Neural progenitor cell (in vitro differentiated cells): ENCODE data around the gene CRY2. TPM values are rescaled to one million over a fixed set of nuclear protein-coding genes. Genes with fewer than 3 reads are reported as not detected.

Experiments used
- DNase-seq: peaks from one replicate; pipeline ENCODE4 v3.0.0-alpha.2; 2016; ENCODE audit warnings: low spot score
- H2AFZ ChIP-seq: fragments of 200-600 bp; sonication (generic); replicated peaks from 2 replicates; pipeline ENCODE4 v1.6.1; 2016; ENCODE audit warnings: antibody characterized with exemption
- H3F3A ChIP-seq: fragments of 200-600 bp; sonication (generic); 2 replicates; pipeline ENCODE4 v1.6.1; 2016; ENCODE audit warnings: antibody characterized with exemption, low read depth
- H3K27ac ChIP-seq: fragments of 200-600 bp; sonication (generic); 2 replicates; pipeline ENCODE4 v1.5.1; 2016; ENCODE audit warnings: mild to moderate bottlenecking
- H3K27me3 ChIP-seq: fragments of 200-600 bp; sonication (generic); 2 replicates; pipeline ENCODE4 v1.6.1; 2016; ENCODE audit warnings: mild to moderate bottlenecking, moderate library complexity
- H3K36me3 ChIP-seq: fragments of 200-600 bp; sonication (generic); 2 replicates; pipeline ENCODE4 v1.5.1; 2016
- H3K4me1 ChIP-seq: fragments of 200-600 bp; sonication (generic); 2 replicates; pipeline ENCODE4 v1.6.1; 2016; ENCODE audit warnings: mixed run types
- H3K4me2 ChIP-seq: fragments of 200-600 bp; sonication (generic); 2 replicates; pipeline ENCODE4 v1.6.1; 2016
- H3K4me3 ChIP-seq: fragments of 200-600 bp; sonication (generic); 2 replicates; pipeline ENCODE4 v1.5.1; 2016
- H3K79me2 ChIP-seq: fragments of 200-600 bp; sonication (generic); 2 replicates; pipeline ENCODE4 v1.6.1; 2016; ENCODE audit warnings: low read depth
- H3K9ac ChIP-seq: fragments of 200-600 bp; sonication (generic); 2 replicates; pipeline ENCODE4 v1.6.1; 2016
- H3K9me3 ChIP-seq: fragments of 200-600 bp; sonication (generic); 2 replicates; pipeline ENCODE4 v1.5.1; 2016; ENCODE audit warnings: low read depth
- H4K20me1 ChIP-seq: fragments of 200-600 bp; sonication (generic); 2 replicates; pipeline ENCODE4 v1.6.1; 2016; ENCODE audit warnings: low read depth
- H3K27ac Mint-ChIP-seq: 3 replicates; pipeline ENCODE4 v1.8.0; 2021; ENCODE audit warnings: mixed read lengths
- H3K27me3 Mint-ChIP-seq: 2 replicates; pipeline ENCODE4 v1.8.0; 2022; ENCODE audit warnings: low read depth, mild to moderate bottlenecking, inconsistent platforms, moderate library complexity, mixed read lengths; ENCODE audit not compliant: insufficient read depth
- H3K36me3 Mint-ChIP-seq: 3 replicates; pipeline ENCODE4 v1.8.0; 2021; ENCODE audit warnings: mixed read lengths
- H3K4me1 Mint-ChIP-seq: 3 replicates; pipeline ENCODE4 v1.8.0; 2021; ENCODE audit warnings: mixed read lengths
- H3K4me3 Mint-ChIP-seq: 3 replicates; pipeline ENCODE4 v1.8.0; 2021; ENCODE audit warnings: mild to moderate bottlenecking, moderate library complexity, mixed read lengths
- H3K9me3 Mint-ChIP-seq: 3 replicates; pipeline ENCODE4 v1.8.0; 2020; ENCODE audit warnings: mixed read lengths
- EZH2 ChIP-seq: fragments of 200-600 bp; sonication (generic); IDR thresholded peaks from 2 replicates; pipeline ENCODE4 v1.6.1; 2017; ENCODE audit warnings: antibody characterized with exemption, mild to moderate bottlenecking, moderate library complexity
- EZH2phosphoT487 ChIP-seq: fragments of 200-600 bp; sonication (generic); IDR thresholded peaks from 2 replicates; pipeline ENCODE4 v1.6.1; 2017; ENCODE audit warnings: antibody characterized with exemption
- total RNA-seq: library from RNA; depleted of rRNA; stranded (reverse); fragments of >200 nt; gene quantifications from 2 replicates; pipeline ENCODE4 v1.2.3, GENCODE V29; 2015; ENCODE audit warnings: low replicate concordance
- TF ChIP-seq, protein P1 (sequence below): fragments of 200-600 bp; sonication (generic); IDR thresholded peaks from 2 replicates; pipeline ENCODE4 v1.5.1; 2017; ENCODE audit warnings: antibody characterized with exemption, mild to moderate bottlenecking

The CRY2 gene
- total RNA-seq, 1 donor from 2014 or later = 15.8 TPM

DNA sequence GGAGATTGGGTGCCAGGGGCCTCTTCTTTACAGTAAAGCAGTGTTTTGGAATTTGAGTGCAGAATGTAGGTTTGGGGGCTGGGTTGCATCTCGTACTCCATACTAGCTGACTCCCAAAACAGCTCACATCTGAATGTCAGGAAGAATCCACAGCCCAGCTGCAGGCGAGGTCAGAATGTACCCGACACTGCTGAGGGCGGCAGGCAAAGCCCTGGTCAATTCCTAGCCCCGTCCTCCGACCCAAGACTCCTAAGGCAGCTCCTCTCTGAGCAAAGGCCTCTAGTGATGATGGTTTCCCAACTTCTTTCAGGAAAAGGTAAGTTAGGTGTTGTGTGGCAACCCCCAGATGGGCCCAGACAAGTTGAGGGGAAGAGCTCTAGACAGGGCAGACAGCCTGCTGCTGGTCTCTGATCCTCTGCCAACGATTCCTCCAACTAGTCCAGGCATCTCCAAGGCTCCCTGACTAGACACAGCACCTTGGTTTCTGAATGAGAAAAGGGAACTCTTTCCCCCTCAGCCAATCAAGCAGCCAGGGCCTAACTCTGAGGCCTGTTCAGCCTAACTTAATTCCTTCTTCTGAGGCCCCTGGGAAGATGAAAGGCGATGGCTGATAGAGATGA, 83.8 kb downstream of the CRY2 start:
- no peaks in the 10 kb centered on the region for H3K9me3 Mint-ChIP-seq
- H3K79me2 ChIP-seq = no peaks in the 10 kb centered on the region
- H3F3A ChIP-seq = peaks cover 10% of the 10 kb centered on the region
- peak overlapping the region; percentile 20 for H3K9ac ChIP-seq
- peaks cover 6% of the 10 kb centered on the region for H4K20me1 ChIP-seq
- no peak overlapping the region for H3K4me2 ChIP-seq
- no peak overlapping the region for H2AFZ ChIP-seq
- H3K27ac Mint-ChIP-seq = no peak overlapping the region
- no peaks in the 10 kb centered on the region for H3K4me1 ChIP-seq
- no peaks in the 10 kb centered on the region for H3K4me1 Mint-ChIP-seq
- H3K4me3 Mint-ChIP-seq = no peak overlapping the region
- H3K27me3 Mint-ChIP-seq = peaks cover 9% of the 10 kb centered on the region
- H3K27me3 ChIP-seq = no peaks in the 10 kb centered on the region
- no peaks in the 10 kb centered on the region for H3K36me3 ChIP-seq
- H3K36me3 Mint-ChIP-seq = peaks cover 5% of the 10 kb centered on the region
- DNase-seq = no peak
- TF ChIP-seq EZH2phosphoT487 (no peak), EZH2 (no peak)
- TF ChIP-seq, protein P1, sequence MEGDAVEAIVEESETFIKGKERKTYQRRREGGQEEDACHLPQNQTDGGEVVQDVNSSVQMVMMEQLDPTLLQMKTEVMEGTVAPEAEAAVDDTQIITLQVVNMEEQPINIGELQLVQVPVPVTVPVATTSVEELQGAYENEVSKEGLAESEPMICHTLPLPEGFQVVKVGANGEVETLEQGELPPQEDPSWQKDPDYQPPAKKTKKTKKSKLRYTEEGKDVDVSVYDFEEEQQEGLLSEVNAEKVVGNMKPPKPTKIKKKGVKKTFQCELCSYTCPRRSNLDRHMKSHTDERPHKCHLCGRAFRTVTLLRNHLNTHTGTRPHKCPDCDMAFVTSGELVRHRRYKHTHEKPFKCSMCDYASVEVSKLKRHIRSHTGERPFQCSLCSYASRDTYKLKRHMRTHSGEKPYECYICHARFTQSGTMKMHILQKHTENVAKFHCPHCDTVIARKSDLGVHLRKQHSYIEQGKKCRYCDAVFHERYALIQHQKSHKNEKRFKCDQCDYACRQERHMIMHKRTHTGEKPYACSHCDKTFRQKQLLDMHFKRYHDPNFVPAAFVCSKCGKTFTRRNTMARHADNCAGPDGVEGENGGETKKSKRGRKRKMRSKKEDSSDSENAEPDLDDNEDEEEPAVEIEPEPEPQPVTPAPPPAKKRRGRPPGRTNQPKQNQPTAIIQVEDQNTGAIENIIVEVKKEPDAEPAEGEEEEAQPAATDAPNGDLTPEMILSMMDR = no peak
- H3K9me3 ChIP-seq = no peaks in the 10 kb centered on the region
- peak overlapping the region; percentile 63 for H3K27ac ChIP-seq
- no peak overlapping the region for H3K4me3 ChIP-seq

DNA sequence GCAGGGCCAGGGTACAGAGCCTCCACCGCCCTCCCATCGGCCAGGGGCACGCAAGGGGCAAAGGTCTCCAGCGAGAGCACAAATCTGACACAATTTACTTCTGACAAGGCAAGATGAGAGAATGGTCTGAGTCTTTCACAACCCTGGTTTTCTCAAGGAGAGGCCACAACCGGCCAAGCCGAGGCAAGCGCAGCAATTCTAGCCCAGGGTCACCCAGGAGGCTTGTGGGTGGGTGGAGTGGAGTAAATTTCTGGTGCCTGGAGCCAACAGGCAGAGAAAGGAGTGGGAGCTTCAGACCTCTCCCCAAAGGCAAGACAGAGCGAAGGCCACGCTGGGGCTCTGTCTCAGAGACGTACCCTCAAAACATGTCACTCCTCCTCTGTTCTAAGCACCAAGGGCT, 84.5 kb downstream of the CRY2 start:
- Histone ChIP-seq H3K27me3 (no peaks in the 10 kb centered on the region), H4K20me1 (peaks cover 6% of the 10 kb centered on the region), H3K27ac (peak overlapping the region; percentile 63), H3K9me3 (no peaks in the 10 kb centered on the region), H3K4me1 (no peaks in the 10 kb centered on the region), H3F3A (peaks cover 10% of the 10 kb centered on the region), H3K4me3 (no peak overlapping the region), H2AFZ (no peak overlapping the region), H3K36me3 (no peaks in the 10 kb centered on the region), H3K9ac (peak overlapping the region; percentile 20), H3K4me2 (no peak overlapping the region), H3K79me2 (no peaks in the 10 kb centered on the region)
- Mint-ChIP-seq H3K4me3 (no peak overlapping the region), H3K9me3 (no peaks in the 10 kb centered on the region), H3K36me3 (peaks cover 5% of the 10 kb centered on the region), H3K27me3 (peaks cover 9% of the 10 kb centered on the region), H3K27ac (no peak overlapping the region), H3K4me1 (no peaks in the 10 kb centered on the region)
- TF ChIP-seq, protein P1 = no peak
- TF ChIP-seq EZH2phosphoT487 (no peak), EZH2 (no peak)
- no peak for DNase-seq

DNA sequence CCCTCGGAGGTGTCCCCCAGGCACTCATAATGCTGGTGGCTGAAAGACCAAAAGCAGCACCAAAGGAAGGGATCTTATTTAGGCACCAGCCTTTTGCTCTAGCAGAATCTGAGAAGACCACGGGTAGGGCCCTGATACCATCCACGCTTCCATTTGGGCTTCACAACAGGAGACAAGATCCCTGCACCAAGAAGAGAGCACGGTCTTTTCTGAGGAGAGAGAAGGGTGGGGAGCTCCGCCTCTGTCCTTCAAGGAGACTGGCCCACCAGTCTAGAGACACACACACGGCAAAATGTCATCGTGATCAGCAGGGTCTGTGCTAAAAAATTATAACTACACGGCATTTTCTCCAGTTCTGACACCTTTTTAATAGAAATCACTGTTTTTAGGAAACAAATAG, 84.9 kb downstream of the CRY2 start:
- Mint-ChIP-seq H3K27me3 (peaks cover 9% of the 10 kb centered on the region), H3K4me1 (no peaks in the 10 kb centered on the region), H3K27ac (no peak overlapping the region), H3K9me3 (no peaks in the 10 kb centered on the region), H3K36me3 (peaks cover 5% of the 10 kb centered on the region), H3K4me3 (no peak overlapping the region)
- Histone ChIP-seq H3F3A (peaks cover 10% of the 10 kb centered on the region), H3K4me3 (no peak overlapping the region), H3K27ac (no peak overlapping the region), H2AFZ (no peak overlapping the region), H3K4me2 (no peak overlapping the region), H3K9ac (no peak overlapping the region), H4K20me1 (peaks cover 6% of the 10 kb centered on the region), H3K79me2 (no peaks in the 10 kb centered on the region), H3K9me3 (no peaks in the 10 kb centered on the region), H3K27me3 (no peaks in the 10 kb centered on the region), H3K36me3 (no peaks in the 10 kb centered on the region), H3K4me1 (no peaks in the 10 kb centered on the region)
- DNase-seq = no peak
- TF ChIP-seq EZH2 (no peak), EZH2phosphoT487 (no peak)
- TF ChIP-seq, protein P1 = no peak

Other genes starting within 250 kb of the CRY2 start
- gene CHST1, start 181.9 kb upstream of the CRY2 start, total RNA-seq = 0.53 TPM in 1 of 2 replicates, not detected in the other
- 1.3 and 3.2 TPM in 2 replicates for gene SLC35C1, start 42.3 kb upstream of the CRY2 start, total RNA-seq
- 3.7 and 11.0 TPM in 2 replicates for gene MAPK8IP1, start 38.2 kb downstream of the CRY2 start, total RNA-seq
- 0.99 TPM in 1 of 2 replicates, not detected in the other for gene FREY1, start 59.8 kb downstream of the CRY2 start, total RNA-seq
- gene PEX16, start 70.4 kb downstream of the CRY2 start, total RNA-seq = 11.6 and 26.5 TPM in 2 replicates
- gene LARGE2, start 75.2 kb downstream of the CRY2 start, total RNA-seq = 5.0 and 13.4 TPM in 2 replicates